Thoracic aorta (tissue), 2 donors: Measurements from ENCODE around the gene SLC20A1. TPM values are rescaled to one million over a fixed set of nuclear protein-coding genes. Genes with fewer than 3 reads are reported as not detected.
A peak's percentile ranks its signal among the peaks of the same experiment; 100 is the strongest.

Source experiments
- ATAC-seq: fragments of 150-250 bp; one replicate; pipeline ENCODE4 v1.8.0; 2017; ENCODE audit warnings: low read depth; ENCODE audit not compliant: insufficient number of reproducible peaks, low FRiP score
- DNase-seq: peaks from one replicate; pipeline ENCODE4 v3.0.0-alpha.2; 2020; ENCODE audit warnings: low spot score
- H3K27ac ChIP-seq, 2 donors: fragments of 200-600 bp; sonication (generic); 1 replicate in 1 of 2; 2 replicates in 1 of 2; pipeline ENCODE4 v1.5.1; 2016; ENCODE audit warnings: mild to moderate bottlenecking in 2 of 2, moderate library complexity in 2 of 2
- H3K27me3 ChIP-seq: fragments of 200-600 bp; sonication (generic); replicated peaks from 2 replicates; pipeline ENCODE4 v1.6.0; 2016; ENCODE audit warnings: mild to moderate bottlenecking; ENCODE audit not compliant: insufficient read depth
- H3K36me3 ChIP-seq: fragments of 200-600 bp; sonication (generic); one replicate; pipeline ENCODE4 v1.5.1; 2016
- H3K4me1 ChIP-seq, 2 donors: fragments of 200-600 bp; sonication (generic); 1 replicate in 1 of 2; 2 replicates in 1 of 2; pipeline versions ENCODE4 v1.5.1 to v1.6.0; 2016; ENCODE audit warnings: low read depth in 2 of 2, mild to moderate bottlenecking in 1 of 2; ENCODE audit not compliant: control insufficient read depth in 1 of 2
- H3K4me3 ChIP-seq: fragments of 200-600 bp; sonication (generic); 2 replicates; pipeline ENCODE4 v1.5.1; 2016; ENCODE audit warnings: mild to moderate bottlenecking
- H3K9me3 ChIP-seq: fragments of 200-600 bp; sonication (generic); 2 replicates; pipeline ENCODE4 v1.5.1; 2016
- CTCF ChIP-seq: fragments of 200-600 bp; sonication (generic); IDR thresholded peaks from one replicate; pipeline ENCODE4 v1.5.1; 2019; ENCODE audit warnings: antibody characterized with exemption
- total RNA-seq, 2 donors: library from RNA; depleted of rRNA; stranded (reverse); fragments of >200 nt; gene quantifications; one replicate each; pipeline versions ENCODE4 v1.1.0 to v1.2.3, GENCODE V29; 2016

Gene SLC20A1
- 100 to 1,000 TPM in 1 of 2 donors, 10 to 100 TPM in 1; 62.3 to 146 TPM for total RNA-seq

- peak within 1 kb of the TSS; percentile 96 to 97 for H3K27ac ChIP-seq
- peak; percentile 46 for TF ChIP-seq CTCF
- H3K36me3 ChIP-seq, result peaks cover 5% of the 10 kb centered on the region
- H3K4me3 ChIP-seq, result peak within 1 kb of the TSS; percentile 95
- DNase-seq, result peak; percentile 67
- H3K27me3 ChIP-seq, result no peaks in the 10 kb centered on the region
- peaks cover 19 to 60% of the 10 kb centered on the region in 2 donors for H3K4me1 ChIP-seq
- peak; percentile 93 for ATAC-seq
- no peaks in the 10 kb centered on the region for H3K9me3 ChIP-seq
Observed at GRCh38 chr2:112645310-112646101, at the start of gene SLC20A1. TSS of gene SLC20A1 (plus strand) at chr2:112645939. CDS start at chr2:112646829, 890 bp downstream.

GRCh38 chr2:112597537-112598322 lies 48.0 kb upstream of the SLC20A1 start:
- Histone ChIP-seq H3K27ac (no peak overlapping the region), H3K9me3 (no peaks in the 10 kb centered on the region), H3K36me3 (no peaks in the 10 kb centered on the region), H3K27me3 (no peaks in the 10 kb centered on the region), H3K4me1 (peaks cover 0 to 4% of the 10 kb centered on the region in 2 donors), H3K4me3 (no peak overlapping the region)
- ATAC-seq, result no peak
- TF ChIP-seq CTCF, result no peak
- no peak for DNase-seq

- H3K27me3 ChIP-seq, result no peaks in the 10 kb centered on the region
- H3K4me3 ChIP-seq, result no peak overlapping the region
- ATAC-seq, result no peak
- peaks cover 0 to 4% of the 10 kb centered on the region in 2 donors for H3K4me1 ChIP-seq
- H3K9me3 ChIP-seq, result no peaks in the 10 kb centered on the region
- TF ChIP-seq CTCF, result no peak
- H3K36me3 ChIP-seq, result no peaks in the 10 kb centered on the region
- DNase-seq, result no peak
- H3K27ac ChIP-seq, result no peak overlapping the region
Observed at GRCh38 chr2:112600634-112601033, 45.1 kb upstream of the SLC20A1 start.

GRCh38 chr2:112601754-112602153 lies 44.0 kb upstream of the SLC20A1 start:
- Histone ChIP-seq H3K27ac (no peak overlapping the region), H3K27me3 (no peaks in the 10 kb centered on the region), H3K4me1 (peaks cover 0 to 4% of the 10 kb centered on the region in 2 donors), H3K36me3 (no peaks in the 10 kb centered on the region), H3K9me3 (no peaks in the 10 kb centered on the region), H3K4me3 (no peak overlapping the region)
- DNase-seq (no peak), ATAC-seq (no peak)
- no peak for TF ChIP-seq CTCF

- no peaks in the 10 kb centered on the region for H3K9me3 ChIP-seq
- no peaks in the 10 kb centered on the region for H3K27me3 ChIP-seq
- DNase-seq (no peak), ATAC-seq (no peak)
- no peak overlapping the region for H3K4me3 ChIP-seq
- TF ChIP-seq CTCF, result no peak
- H3K36me3 ChIP-seq, result no peaks in the 10 kb centered on the region
- H3K27ac ChIP-seq, result no peak overlapping the region
- peaks cover 0 to 4% of the 10 kb centered on the region in 2 donors for H3K4me1 ChIP-seq
Observed at GRCh38 chr2:112602917-112603316, 42.8 kb upstream of the SLC20A1 start.
